Lung (tissue), 12 donors: Measurements from ENCODE around the gene EIF3I. TPM values are rescaled to one million over a fixed set of nuclear protein-coding genes. Genes with fewer than 3 reads are reported as not detected.

ENCODE experiments used
- ATAC-seq: fragments of 200-7000 bp; cut with Tn5 transposase; one replicate; pipeline ENCODE4 v1.9.1; 2020; ENCODE audit warnings: moderate number of reproducible peaks; ENCODE audit not compliant: insufficient read depth, low FRiP score
- DNase-seq, 3 donors: peaks; one replicate each; pipeline ENCODE4 v3.0.0-alpha.2; 2013 to 2017
- H3K27ac ChIP-seq, 2 donors: one replicate each; pipeline ENCODE4 v1.5.1; 2013; ENCODE audit warnings: mild to moderate bottlenecking in 2 of 2, moderate library complexity in 2 of 2, control low read depth in 1 of 2, inconsistent platforms in 1 of 2, low read depth in 1 of 2, low read length in 1 of 2
- H3K27me3 ChIP-seq, 3 donors: one replicate each; pipeline ENCODE4 v1.5.1; 2013; ENCODE audit warnings: low read length in 2 of 3; ENCODE audit not compliant: control insufficient read depth in 3 of 3, insufficient read depth in 3 of 3
- H3K36me3 ChIP-seq, 4 donors: one replicate each; pipeline ENCODE4 v1.5.1; 2013; ENCODE audit warnings: low read length in 4 of 4, mild to moderate bottlenecking in 1 of 4, moderate library complexity in 1 of 4; ENCODE audit not compliant: control insufficient read depth in 4 of 4, insufficient read depth in 4 of 4
- H3K4me1 ChIP-seq, 5 donors: one replicate each; pipeline ENCODE4 v1.5.1; 2013; ENCODE audit warnings: low read length in 5 of 5, mild to moderate bottlenecking in 2 of 5, moderate library complexity in 1 of 5; ENCODE audit not compliant: control insufficient read depth in 5 of 5, insufficient read depth in 5 of 5
- H3K4me3 ChIP-seq: one replicate; pipeline ENCODE4 v1.5.1; 2013; ENCODE audit warnings: mild to moderate bottlenecking, control low read depth, moderate library complexity
- H3K9ac ChIP-seq, 2 donors: one replicate each; pipeline ENCODE4 v1.5.1; 2013; ENCODE audit warnings: low read length in 2 of 2, control low read depth in 1 of 2; ENCODE audit not compliant: insufficient read depth in 1 of 2
- H3K9me3 ChIP-seq, 4 donors: one replicate each; pipeline ENCODE4 v1.5.1; 2013; ENCODE audit warnings: low read length in 3 of 4, mild to moderate bottlenecking in 1 of 4, moderate library complexity in 1 of 4; ENCODE audit not compliant: control insufficient read depth in 4 of 4, insufficient read depth in 3 of 4
- CTCF ChIP-seq: IDR thresholded peaks from 2 replicates; pipeline ENCODE4 v1.5.1; 2012; ENCODE audit warnings: mild to moderate bottlenecking; ENCODE audit errors: control extremely low read depth, extremely low read depth
- WGBS, 2 donors: extraction: QIAGEN DNeasy Blood & Tissue Kit; methylation state at CpG; one replicate each; pipeline ENCODE4 v1.1.7; 2013; 5-methylcytosine and 5-hydroxymethylcytosine counted together
- polyA plus RNA-seq, 2 donors: library from polyadenylated mRNA; stranded (reverse); fragments of 200-250 nt; gene quantifications; one replicate each; pipeline ENCODE4 v1.2.1, GENCODE V29; 2013
- total RNA-seq, 2 donors: library from RNA; depleted of rRNA in 1 of 2; stranded (reverse); fragments of >200 nt in 1 of 2; gene quantifications; one replicate each; pipeline ENCODE4 v1.2.1, GENCODE V29; 2014 to 2021
- donor health status: control.
- donor health status: control.
- donor health status: Bipolar disorder and iron deficiency.
- donor health status: healthy.
- donor health status: DM: yes; HTN: yes; CAD: no.

The EIF3I gene
- total and polyA plus RNA-seq, 4 donors: 81.0 to 255 (median 185) TPM

- Histone ChIP-seq H3K4me3 (no peak overlapping the region), H3K9me3 (no peaks in the 10 kb centered on the region), H3K9ac (peak overlapping the region; percentile 41 to 47), H3K36me3 (peaks cover 0 to 3% (median 0%) of the 10 kb centered on the region in 4 donors), H3K4me1 (peaks cover 0 to 31% (median 3%) of the 10 kb centered on the region in 5 donors), H3K27ac (peak overlapping the region; percentile 71 to 75), H3K27me3 (no peaks in the 10 kb centered on the region)
- TF ChIP-seq CTCF: no peak
- ATAC-seq (no peak), DNase-seq (peak; percentile 16 to 32 (median 22))
- 66 to 85% methylated on average over 20 of the region's 20 CpGs for WGBS, 2 donors
Measured at GRCh38 chr1:32239790-32240139, 17.6 kb downstream of the EIF3I start.

- H3K4me3 ChIP-seq: peak overlapping the region; percentile 50
- peak overlapping the region; percentile 71 to 75 for H3K27ac ChIP-seq
- peak; percentile 41 for TF ChIP-seq CTCF
- peak overlapping the region; percentile 62 to 63 for H3K9ac ChIP-seq
- WGBS, 2 donors: 4% methylated on average over 58 to 62 of the region's 62 CpGs
- H3K9me3 ChIP-seq: no peaks in the 10 kb centered on the region
- no peaks in the 10 kb centered on the region for H3K27me3 ChIP-seq
- peak; percentile 65 for ATAC-seq
- peaks cover 0 to 31% (median 2%) of the 10 kb centered on the region in 5 donors for H3K4me1 ChIP-seq
- DNase-seq: peak; percentile 76 to 86 (median 85)
- no peaks in the 10 kb centered on the region for H3K36me3 ChIP-seq
Measured at GRCh38 chr1:32240140-32240951, 18.1 kb downstream of the EIF3I start.

GRCh38 chr1:32241001-32241763, 19.0 kb downstream of the EIF3I start:
- no peak for TF ChIP-seq CTCF
- H3K4me1 ChIP-seq: peaks cover 0 to 31% (median 0%) of the 10 kb centered on the region in 5 donors
- H3K9me3 ChIP-seq: no peaks in the 10 kb centered on the region
- H3K27ac ChIP-seq: peak overlapping the region; percentile 71 to 75
- no peaks in the 10 kb centered on the region for H3K36me3 ChIP-seq
- H3K4me3 ChIP-seq: peak overlapping the region; percentile 50
- H3K9ac ChIP-seq: peak overlapping the region; percentile 63 to 65
- no peaks in the 10 kb centered on the region for H3K27me3 ChIP-seq
- peak; percentile 80 to 82 (median 81) for DNase-seq
- 1 to 2% methylated on average over 55 of the region's 55 CpGs for WGBS, 2 donors
- ATAC-seq: peak; percentile 60
